Measurements from ENCODE around the gene IMMP2L.

GRCh38 chr7:110809832-110810231, 752.5 kb downstream of the IMMP2L start:
- TF ChIP-seq CTCF (IDR thresholded peaks at IDR 0.05) (no peak), EZH2phosphoT487 (IDR thresholded peaks at IDR 0.05) (no peak)
